ENCODE measurements around the gene PKN1. TPM values are rescaled to one million over a fixed set of nuclear protein-coding genes. Genes with fewer than 3 reads are reported as not detected.

PKN1 gene
- total and polyA plus RNA-seq, 2 of the 13 experiments (the other 11 are each of a cell fraction or from before 2014, with no cell fraction given), result 45.7 to 54.5 TPM

- TF ChIP-seq ZBTB10 (CRISPR knock-in tag; IDR thresholded peaks at IDR 0.05; ENCODE audit: borderline replicate concordance), result peak; percentile 56; the same call in 1 of the 2 replicates
- TF ChIP-seq ZNF407 (CRISPR knock-in tag; IDR thresholded peaks at IDR 0.05; ENCODE audit: not compliant biosample characterization), result no peak
- peak; percentile 78 for TF ChIP-seq POGK (CRISPR knock-in tag; conservative IDR thresholded peaks at IDR 0.05)
- TF ChIP-seq ZFP91 (CRISPR knock-in tag; IDR thresholded peaks at IDR 0.05; ENCODE audit: borderline replicate concordance), result peak; percentile 40; the same call in 1 of the 2 replicates
- TF ChIP-seq GLI4 (CRISPR knock-in tag; IDR thresholded peaks at IDR 0.05; ENCODE audit: borderline replicate concordance), result peak; percentile 46; the same call in 1 of the 2 replicates
- TF ChIP-seq ZNF354B (CRISPR knock-in tag; IDR thresholded peaks at IDR 0.05), result peak; percentile 53; the same call in 1 of the 2 replicates
- TF ChIP-seq ZNF430 (CRISPR knock-in tag; IDR thresholded peaks at IDR 0.05), result peak; percentile 47; the same call in 1 of the 2 replicates
- peak; percentile 41; the same call in 1 of the 2 replicates for TF ChIP-seq THAP7 (CRISPR knock-in tag; IDR thresholded peaks at IDR 0.05)
- TF ChIP-seq ZBTB39 (CRISPR knock-in tag; IDR thresholded peaks at IDR 0.05), result no peak
Observed at GRCh38 chr19:14517840-14518505, 84.9 kb downstream of the PKN1 start, which contains the start of gene DNAJB1 (continued).

Measured in HepG2 (cell line).